ENCODE data around the gene ORMDL3. TPM values are rescaled to one million over a fixed set of nuclear protein-coding genes. Genes with fewer than 3 reads are reported as not detected.
A peak's percentile ranks its signal among the peaks of the same experiment; 100 is the strongest.

ORMDL3 gene
- total RNA-seq, 1 experiment from 2014 or later = 58.6 TPM

GRCh38 chr17:39916918-39917317, 10.5 kb downstream of the ORMDL3 start:
- Histone ChIP-seq H3K79me2 (ENCODE audit: insufficient read depth, low read length) (no peaks in the 10 kb centered on the region), H3K4ac (ENCODE audit: low read depth, low read length) (no peak overlapping the region), H2BK20ac (ENCODE audit: low read depth, low read length, poor library complexity, severe bottlenecking) (no peak overlapping the region), H3T11ph (ENCODE audit: low read length) (no peak overlapping the region), H3K27me3 (ENCODE audit: insufficient read depth, low read length) (no peaks in the 10 kb centered on the region), H3K18ac (ENCODE audit: insufficient read length, low read depth, low read length) (no peak overlapping the region), H3K56ac (ENCODE audit: insufficient read length, low read depth, low read length) (no peak overlapping the region), H2BK5ac (ENCODE audit: insufficient read length, low read length) (no peak overlapping the region), H2AK5ac (ENCODE audit: insufficient read length, low read length) (no peak overlapping the region), H2AFZ (ENCODE audit: low read length) (no peak overlapping the region), H3K4me1 (ENCODE audit: insufficient read depth, low read length) (no peaks in the 10 kb centered on the region), H4K8ac (replicated peaks; ENCODE audit: insufficient read length, low read depth, low read length) (no peak overlapping the region), H3K23me2 (ENCODE audit: insufficient read length, low read depth, low read length, poor library complexity, severe bottlenecking) (no peaks in the 10 kb centered on the region), H3K9ac (ENCODE audit: extremely low read depth, insufficient read length, low read length) (no peak overlapping the region), H3K4me2 (ENCODE audit: insufficient read depth, insufficient read length, low read length) (no peak overlapping the region), H3K14ac (ENCODE audit: insufficient read depth, low read length) (no peak overlapping the region), H4K20me1 (ENCODE audit: control insufficient read depth, insufficient read depth, insufficient read length) (no peaks in the 10 kb centered on the region), H4K5ac (ENCODE audit: insufficient read length, low read depth, low read length) (no peak overlapping the region), H3K9me3 (ENCODE audit: control insufficient read depth, low read depth, low read length) (no peaks in the 10 kb centered on the region), H3K23ac (ENCODE audit: insufficient read length, low read depth, low read length) (no peak overlapping the region), H3K27ac (ENCODE audit: insufficient read length, low read depth, low read length) (no peak overlapping the region), H2BK15ac (ENCODE audit: low read depth, low read length) (no peak overlapping the region), H3K79me1 (ENCODE audit: insufficient read depth, low read depth, low read length, poor library complexity, severe bottlenecking) (no peaks in the 10 kb centered on the region), H2BK12ac (ENCODE audit: insufficient read length, low read depth, low read length) (no peak overlapping the region), H2BK120ac (ENCODE audit: low read depth, low read length, poor library complexity, severe bottlenecking) (no peak overlapping the region), H4K91ac (ENCODE audit: insufficient read length, low read depth, low read length) (no peak overlapping the region)
- TF ChIP-seq CTCF (conservative IDR thresholded peaks at IDR 0.05) = peak; percentile 50; the same call in 2 of the 3 replicates
- Mint-ChIP-seq H3K4me3 (no peak overlapping the region), H3K9me3 (no peaks in the 10 kb centered on the region), H3K4me1 (peaks cover 0 to 2% of the 10 kb centered on the region in 2 experiments; a peak in 1 of 4 replicates), H3K27ac (peak overlapping the region in 1 of 3 experiments; percentile 81; a peak in 2 of 7 replicates), H3K27me3 (ENCODE audit: low read depth) (no peaks in the 10 kb centered on the region; the same call in 1 of the 2 replicates), H3K36me3 (ENCODE audit: insufficient read depth in 1 of 3, low read depth in 3 of 3) (peaks cover 10 to 31% (median 30%) of the 10 kb centered on the region in 3 experiments; a peak in 6 of 7 replicates)
- no CpG with 5 or more reads among the region's 7 CpGs for WGBS (ENCODE audit: extremely low coverage, insufficient read length, low lambda C conversion rate)
- no peak for DNase-seq

Data from H9 (cell line).